HG02973 (cell line): ENCODE results near the gene DIP2C.
"Not testable (repeated sequence)": the region's sequence is repeated elsewhere in the genome, so short reads cannot be mapped to it uniquely, and the experiment has no call there.

Experiments used
- ATAC-seq: cut with Tn5 transposase; IDR thresholded peaks from one replicate; pipeline ENCODE4 v1.9.1; 2021; ENCODE audit warnings: moderate library complexity; ENCODE audit not compliant: unreplicated experiment

DIP2C gene

DNA sequence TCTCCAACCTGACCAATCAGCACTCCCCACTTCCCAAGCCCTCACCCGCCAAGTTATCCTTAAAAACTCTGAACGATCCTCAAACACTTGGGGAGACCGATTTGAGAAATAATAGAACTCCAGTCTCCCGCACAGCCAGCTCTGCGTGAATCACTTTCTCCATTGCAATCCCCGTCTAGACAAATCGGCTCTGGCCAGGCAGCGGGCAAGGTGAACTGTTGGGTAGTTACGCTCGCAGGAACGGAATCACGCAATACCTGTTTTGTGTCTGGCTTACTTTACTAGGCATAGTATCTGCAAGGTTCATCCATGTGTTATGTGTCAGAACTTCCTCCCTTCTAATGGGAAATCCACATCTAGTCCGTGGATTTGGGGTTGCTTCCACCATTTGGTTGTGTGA, 282.5 kb downstream of the DIP2C start:
- ATAC-seq: no peak

DNA sequence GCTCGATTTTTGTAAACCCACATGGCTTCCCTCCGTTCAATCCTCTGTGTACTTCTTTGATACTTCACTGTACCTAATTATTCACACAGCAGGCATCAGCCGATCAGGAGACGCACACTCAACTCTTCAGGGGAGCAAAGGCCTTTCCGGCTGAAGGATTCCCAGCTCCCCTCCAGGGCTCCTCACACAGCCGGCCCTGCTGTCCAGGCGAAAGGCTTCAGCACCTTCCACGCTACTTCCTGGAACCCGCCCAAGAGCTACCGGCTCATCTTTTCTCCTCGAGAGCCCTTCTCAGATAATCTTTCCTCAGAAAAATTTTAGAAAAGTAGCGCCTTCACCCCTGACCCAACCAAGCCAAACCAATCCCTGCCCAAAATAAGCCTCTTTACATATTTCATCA, 283.8 kb downstream of the DIP2C start:
- no peak for ATAC-seq

DNA sequence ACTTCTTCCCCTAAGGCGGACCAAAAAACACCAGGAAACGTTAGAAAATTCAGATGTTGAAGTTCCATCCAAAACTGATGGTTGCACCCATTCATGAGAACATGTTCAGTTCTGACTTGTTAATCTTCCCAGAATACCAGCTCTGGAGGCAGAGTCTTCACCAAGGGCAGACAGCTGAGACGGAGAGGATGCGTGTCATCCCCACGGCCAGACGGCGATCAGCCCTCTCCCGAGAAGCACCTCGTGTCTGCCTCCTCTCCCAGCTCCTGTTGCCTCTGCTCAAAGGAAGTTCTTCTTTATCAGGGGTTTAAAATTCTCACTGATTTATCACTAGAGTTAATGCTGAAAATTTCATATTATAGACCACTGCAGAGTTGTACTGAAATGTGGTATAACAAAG, 284.5 kb downstream of the DIP2C start:
- ATAC-seq: no peak

DNA sequence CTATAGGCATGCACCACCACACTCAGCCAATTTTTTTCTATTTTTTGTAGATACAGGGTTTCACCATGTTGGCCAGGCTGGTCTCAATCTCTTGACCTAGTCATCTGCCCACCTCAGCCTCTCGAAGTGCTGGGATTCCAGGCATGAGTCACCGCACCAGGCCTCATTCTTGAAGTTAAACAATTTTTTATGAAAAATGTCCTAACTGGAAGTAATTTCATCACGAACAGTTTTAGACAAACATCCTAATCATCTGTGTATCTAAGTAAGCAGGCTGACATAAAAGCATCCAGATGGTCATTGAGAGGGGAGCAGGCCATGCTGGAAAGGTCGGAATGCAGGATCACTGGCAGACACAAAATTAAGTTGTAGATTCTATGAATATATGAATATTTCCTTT, 285.1 kb downstream of the DIP2C start:
- ATAC-seq: no peak

DNA sequence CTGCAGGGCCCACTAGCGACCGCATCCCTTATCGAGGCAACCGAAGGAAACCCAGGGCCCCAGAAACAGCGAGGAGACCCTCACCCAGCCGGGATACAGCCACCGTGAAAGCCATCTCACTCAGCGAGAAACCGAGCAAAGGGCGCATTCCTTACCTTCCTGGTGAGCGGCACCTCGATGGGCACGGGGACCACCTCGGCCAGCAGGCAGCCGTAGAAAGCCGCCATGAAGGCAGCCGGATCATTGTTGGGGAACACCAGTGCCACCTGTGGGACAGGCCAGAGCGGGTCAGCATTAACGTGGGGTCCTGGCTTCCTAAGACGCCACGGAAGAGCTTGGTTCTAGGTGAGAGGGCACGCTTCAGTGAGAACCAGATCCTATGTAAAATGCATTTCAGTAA, 290.5 kb downstream of the DIP2C start:
- no peak for ATAC-seq

DNA sequence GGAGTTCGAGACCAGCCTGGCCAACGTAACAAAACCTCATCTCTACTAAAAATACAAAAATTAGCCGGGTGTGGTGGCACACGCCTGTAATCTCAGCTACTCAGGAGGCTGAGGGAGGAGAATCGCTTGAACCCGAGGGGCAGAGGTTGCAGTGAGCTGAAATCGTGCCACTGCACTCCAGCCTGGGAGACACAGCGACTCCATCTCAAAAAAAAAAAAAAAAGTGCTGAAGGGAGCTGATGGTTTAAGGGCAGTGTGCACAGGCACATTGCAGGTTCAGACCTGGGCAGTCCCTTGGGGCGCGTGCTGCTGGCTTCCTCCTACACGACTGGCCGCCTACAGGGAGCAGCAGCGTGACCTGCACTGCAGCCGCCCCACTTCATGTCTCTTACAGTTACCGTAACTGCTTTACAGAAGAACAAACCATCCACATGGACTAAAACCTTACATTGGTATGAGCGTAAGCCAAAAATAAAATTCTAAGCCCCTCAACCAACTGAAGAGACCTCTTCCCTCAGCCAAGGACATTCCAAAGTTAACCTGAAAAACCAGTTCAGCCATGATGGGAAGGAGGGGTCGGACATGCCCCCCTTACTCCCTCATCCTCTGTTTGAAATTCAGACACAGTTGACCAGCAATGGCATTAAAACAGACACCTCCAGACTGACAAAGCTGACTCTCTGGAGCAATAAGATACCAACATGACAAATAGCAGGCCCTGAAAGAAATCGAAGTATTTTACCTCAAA, 292.0 kb downstream of the DIP2C start:
- ATAC-seq: no peak

DNA sequence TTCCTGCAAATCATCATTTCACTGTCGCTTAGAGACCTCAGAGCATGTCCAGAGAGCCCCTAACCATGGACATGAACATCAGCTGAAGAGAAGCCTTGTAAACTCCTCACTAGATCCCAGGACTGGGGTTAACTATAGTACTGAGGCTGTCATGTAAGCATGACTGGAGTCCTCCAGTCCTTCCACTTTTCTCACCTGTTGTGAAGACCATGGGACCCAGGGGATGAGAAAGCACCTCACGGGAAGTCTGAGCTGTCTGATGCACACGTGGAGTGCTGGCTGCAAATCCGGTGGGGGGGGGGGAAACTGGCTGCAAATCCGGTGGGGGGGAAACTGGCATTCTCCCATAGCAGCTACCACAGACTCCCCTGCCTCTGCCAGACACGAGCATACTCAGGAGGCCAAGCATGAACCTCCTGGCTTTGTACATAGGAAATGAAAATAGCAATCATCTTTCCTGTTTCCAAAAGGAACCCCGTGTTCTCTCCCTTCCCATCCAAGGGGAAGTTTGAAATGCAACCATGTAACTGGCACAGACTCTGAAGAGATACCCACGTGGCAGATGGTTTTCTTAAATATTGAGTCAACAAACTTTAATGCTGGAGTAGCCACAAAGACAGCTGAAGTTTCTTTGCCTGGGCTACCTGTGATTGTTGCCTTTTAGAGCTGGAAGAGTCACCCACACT, 292.8 kb downstream of the DIP2C start:
- ATAC-seq: no peak

DNA sequence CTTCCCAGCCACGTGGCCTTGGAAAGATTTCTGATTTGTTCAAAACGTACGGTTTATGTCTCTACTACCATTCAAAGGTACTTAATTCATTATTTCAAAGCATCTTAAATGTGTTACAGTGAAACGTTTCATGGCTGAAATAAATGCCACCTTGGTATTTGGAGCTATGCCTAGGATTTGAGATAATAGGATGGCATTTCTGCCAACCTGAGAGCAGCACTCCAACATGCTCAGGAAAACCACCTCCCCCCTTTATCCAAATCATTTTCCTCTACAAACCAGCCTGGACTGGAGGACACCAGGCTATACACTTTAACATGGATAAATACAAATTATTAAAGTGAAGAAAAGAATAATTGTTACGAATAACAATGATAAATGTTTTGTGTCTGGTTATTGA, 293.4 kb downstream of the DIP2C start:
- no peak for ATAC-seq

DNA sequence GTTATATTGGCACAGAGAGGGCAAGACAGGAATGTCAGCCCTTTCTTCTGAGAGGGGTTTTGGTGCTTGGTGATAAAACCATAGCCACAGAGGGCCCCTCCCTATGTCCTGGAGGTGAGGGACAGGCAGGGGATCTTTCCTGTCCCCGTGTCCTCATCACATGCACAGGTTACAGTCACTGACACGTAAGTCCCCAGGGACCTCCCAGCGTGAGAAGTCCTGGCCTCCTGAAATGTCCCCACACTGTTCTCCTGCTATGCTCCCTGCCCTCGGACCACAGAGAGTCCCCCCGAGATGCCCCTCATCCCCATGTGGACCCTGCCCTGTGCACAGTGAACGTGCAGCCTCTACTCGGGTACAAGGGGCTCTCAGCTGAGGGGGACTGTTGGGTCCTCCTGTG, 293.8 kb downstream of the DIP2C start:
- ATAC-seq: no peak

DNA sequence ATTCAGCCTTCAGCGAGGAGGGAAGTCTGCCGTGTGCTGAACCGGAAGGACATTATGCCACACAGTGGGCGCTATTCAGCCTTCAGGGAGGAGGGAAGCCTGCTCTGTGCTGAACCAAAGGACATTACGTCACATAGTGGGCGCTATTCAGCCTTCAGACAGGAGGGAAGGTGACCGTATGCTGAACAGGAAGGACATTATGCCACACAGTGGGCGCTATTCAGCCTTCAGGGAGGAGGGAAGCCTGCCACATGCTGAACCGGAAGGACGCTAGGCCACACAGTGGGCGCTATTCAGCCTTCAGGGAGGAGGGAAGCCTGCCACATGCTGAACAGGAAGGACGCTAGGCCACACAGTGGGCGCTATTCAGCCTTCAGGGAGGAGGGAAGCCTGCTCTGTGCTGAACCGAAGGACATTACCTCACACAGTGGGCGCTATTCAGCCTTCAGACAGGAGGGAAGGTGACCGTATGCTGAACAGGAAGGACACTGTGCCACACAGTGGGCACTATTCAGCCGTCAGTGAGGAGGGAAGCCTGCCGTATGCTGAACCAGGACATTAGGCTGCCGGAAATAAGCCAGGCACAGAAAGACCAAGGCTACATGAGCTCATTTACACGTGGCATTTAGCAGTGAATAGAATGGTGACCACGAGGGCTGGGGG, 294.9 kb downstream of the DIP2C start:
- not testable (repeated sequence) for ATAC-seq

DNA sequence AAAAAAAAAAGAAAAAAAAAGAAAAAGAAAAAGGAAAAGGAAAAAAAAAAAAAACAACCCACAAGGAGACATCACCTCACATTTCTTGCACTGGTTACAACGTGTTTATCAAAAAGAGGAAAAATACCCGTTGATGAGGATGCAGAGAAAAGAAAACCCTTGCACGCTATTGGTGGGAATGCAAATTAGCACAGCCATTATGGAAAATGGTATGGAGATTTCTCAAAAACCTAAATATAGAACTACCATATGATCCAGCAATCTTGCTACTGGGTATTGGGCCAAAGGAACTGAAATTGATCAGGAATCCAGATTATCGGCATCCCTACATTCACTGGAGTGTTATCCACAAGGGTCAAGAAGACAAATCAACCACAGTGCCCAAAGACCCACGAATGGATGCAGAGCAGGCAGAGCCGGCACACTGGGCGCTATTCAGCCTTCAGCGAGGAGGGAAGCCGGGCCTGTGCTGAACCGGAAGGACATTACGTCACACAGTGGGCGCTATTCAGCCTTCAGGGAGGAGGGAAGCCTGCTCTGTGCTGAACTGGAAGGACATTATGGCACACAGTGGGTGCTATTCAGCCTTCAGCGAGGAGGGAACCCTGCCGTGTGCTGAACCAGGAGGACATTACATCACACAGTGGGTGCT, 295.6 kb downstream of the DIP2C start:
- no peak for ATAC-seq

DNA sequence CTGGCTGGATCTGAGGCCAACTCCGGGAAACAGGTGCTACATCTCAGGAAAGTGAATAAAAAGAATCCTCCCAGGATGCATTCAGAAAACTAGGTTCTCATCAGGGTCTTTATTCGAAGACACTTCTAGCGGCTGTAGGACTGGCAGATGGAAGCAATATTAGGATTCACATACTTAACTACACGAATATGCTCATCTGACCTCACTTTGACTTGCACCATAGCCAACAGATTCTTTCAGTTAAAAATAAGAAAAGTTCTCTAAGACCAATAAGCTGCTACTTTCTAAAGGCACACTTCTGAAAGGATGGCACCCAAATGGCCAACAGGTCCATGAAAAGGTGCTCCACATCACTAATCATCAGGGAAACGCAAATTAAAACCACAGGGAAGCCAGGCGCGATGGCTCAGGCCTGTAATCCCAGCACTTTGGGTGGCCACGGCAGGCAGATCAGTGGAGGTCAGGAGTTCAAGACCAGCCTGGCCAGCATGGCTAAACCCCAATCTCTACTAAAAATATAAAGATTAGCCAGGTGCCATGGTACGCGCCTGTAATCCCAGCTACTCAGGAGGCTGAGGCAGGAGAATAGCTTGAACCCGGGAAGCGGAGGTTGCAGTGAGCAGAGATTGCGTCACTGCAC, 296.2 kb downstream of the DIP2C start:
- no peak for ATAC-seq

DNA sequence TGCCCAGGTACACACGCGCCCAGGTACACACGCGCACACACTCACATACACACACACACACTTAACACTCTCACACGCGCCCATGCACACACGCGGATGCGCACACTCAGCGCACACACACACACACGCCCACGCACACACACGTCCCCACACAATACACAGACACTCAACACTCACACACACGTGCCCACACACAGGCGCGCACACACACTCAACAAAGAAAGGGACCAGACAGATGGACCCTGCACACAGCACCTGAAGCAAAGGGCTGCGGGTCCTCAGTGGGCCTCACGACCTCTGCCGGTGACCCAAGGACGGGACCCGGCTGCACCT, 296.8 kb downstream of the DIP2C start:
- ATAC-seq: no peak

DNA sequence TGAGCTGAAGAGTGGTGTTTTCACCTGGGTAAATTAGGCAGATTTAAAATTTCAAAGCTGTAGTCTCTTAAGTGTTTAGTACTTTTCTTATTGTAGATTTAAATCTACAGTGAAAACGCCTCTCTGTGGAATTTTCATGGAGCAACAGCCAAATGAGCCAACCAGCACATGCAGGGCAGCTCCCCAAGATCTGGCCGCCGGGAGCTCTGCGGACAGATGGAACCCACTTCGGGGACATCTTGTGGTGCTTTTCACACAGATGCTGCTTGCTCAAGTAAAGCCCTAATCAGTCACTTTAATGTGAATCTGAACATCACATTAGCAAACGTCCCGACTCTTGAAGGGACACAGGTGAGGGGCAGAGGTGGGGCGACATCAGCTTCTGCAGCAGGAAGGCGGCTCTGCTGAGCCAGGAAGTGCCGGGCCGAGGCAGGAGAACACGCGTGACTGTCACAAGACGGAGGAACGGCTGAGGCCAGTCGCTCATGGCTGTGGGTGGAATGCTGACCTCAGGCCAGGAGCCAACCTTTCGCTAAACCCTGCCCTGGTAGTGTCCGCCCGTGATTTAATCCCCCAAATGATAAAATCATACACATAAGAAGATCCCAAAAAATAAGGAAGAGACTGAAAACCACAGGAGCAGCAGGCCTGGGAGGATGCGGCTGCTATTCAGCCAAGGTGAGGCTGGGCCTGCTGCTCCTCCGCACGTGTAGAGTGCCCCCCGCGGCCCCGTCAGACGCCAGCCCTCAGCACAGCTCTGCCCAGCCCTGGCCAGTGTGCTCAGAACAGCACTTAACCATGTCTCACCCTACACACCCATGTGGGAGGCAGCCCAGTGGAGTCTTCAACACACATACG, 297.4 kb downstream of the DIP2C start:
- ATAC-seq: no peak

DNA sequence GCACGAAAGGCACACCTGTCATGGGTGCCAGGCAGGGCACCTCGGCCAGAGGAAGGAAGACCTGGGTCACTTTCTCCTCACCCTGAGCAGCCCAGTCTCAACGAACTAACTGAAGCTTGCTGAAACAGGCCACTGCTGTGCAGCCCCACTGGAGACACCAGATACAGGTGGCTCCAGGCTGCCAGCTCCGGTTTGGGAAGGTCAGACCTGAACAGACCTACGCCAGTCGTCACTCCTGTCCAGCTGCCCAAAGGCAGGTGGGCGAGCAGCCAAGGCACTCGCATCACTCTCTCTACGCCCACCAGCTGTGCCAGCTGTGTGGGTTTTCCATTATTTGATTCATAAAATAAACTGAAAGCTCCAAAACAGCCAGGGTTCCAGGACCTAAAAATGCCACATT, 298.2 kb downstream of the DIP2C start:
- no peak for ATAC-seq

DNA sequence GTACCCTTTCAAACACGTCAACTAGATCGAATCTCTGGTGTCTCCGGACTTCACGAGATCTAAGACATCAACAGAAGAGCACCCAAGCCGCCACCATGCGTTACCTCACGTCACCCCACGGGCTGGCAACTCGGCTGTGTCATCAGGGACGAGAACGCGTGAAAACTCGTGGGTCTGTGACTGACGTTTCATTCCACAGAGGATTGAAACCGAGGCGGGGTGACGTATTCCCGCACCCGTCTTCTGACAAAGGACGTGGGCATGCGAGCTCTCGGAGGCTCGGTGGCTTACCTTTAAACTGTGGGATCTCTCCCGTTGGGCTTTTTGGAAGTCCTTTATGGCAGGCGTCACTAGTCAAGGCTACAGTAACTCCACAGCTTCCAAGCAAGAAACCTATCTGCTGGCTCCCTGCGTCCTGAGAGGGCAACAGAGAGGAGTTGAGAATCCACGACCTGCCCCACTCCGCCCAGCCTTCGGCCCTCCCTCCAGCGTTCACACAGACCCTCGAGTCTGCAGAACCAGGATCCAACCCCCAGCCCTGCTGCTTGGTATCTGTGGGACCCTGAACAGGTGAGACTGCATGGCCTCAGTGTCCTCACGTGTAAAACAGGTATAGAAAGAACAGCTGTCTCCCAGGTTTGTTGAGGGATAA, 298.9 kb downstream of the DIP2C start:
- ATAC-seq: no peak

DNA sequence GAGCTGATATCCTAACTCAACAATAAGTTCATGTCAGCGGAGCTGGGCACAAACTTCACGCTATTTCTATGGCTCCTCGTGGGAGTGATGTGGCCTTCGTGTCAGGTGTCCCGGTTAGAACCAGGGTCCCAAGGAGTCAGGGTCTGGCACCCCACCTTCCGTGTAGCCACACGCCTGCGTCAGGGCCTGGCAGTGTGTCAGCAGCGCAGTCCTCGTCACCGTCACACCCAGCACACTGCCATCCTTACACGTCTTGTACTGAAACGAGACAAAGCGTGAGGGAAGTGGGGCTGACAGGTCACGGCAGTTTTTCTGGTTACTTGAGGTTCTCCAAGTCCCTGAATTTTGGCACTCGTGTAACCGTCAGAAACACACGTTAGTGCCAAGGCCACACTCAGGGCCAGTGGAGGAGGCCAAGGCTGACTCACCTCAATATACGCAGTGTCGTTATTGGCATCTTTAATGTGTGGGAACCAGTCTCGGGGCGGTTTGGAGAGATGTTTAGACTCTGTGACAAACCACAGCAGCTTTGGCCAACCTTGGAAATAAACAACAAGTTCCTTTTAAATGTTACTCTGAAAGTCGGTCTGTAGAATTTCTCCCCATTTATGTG, 299.5 kb downstream of the DIP2C start:
- no peak for ATAC-seq

DNA sequence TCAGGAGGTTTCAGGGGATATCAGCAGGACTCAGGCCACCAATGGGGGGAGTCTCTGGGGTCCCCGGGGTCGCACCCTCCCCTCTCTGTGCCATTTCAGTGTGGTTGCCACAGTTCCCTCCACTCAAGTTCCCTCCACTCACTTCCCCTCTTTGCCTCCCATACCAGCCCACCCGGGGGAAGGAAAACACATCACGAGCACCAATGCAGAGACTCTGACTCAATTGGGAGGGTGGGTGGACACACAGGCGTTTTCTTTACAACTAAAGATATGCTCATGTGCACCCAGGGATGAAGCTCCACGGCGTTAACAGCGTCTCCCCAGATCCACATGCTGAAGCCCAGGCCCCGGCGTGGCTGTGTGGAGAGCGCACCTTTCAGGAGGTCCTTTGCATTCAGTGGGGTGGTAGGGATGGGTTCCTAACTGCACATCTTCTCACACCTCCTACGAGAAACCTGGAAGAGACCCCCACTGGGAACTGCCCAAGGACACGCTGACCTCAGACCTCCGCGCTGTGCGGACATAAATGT, 300.1 kb downstream of the DIP2C start:
- no peak for ATAC-seq

DNA sequence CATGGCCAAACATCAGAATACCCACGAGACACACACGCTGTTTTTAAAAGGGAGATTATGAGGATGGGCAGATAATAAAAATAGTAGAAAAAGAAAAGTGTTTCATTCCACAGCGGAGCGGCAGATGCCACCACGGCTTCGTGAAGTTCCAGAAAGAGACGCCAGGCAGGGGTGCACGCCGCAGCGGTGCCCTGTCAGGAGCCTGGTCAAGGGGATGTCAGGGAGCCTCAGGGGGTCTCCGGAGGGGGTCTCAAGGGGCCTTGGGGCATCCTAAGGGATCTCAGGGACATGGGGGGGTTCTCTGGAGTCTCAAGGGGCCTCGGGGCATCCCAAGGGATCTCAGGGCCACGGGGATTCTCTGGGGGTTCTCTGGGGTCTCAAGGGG, 300.8 kb downstream of the DIP2C start:
- ATAC-seq: no peak
